Uterus (tissue), 2 donors: ENCODE data around the gene MAFB.

Experiments
- POLR2A ChIP-seq, 2 donors: fragments of 450-650 bp; IDR thresholded peaks; one replicate each; pipeline ENCODE4 v1.6.1; 2016; ENCODE audit warnings: antibody characterized with exemption in 2 of 2, mild to moderate bottlenecking in 1 of 2, moderate library complexity in 1 of 2
- TF ChIP-seq, protein P1 (sequence below), 4 experiments: fragments of 200-600 bp in 2 of 4; fragments of 450-650 bp in 2 of 4; sonication (generic) in 2 of 4; IDR thresholded peaks; one replicate each; pipeline ENCODE4 v1.5.1; 2016 to 2019; ENCODE audit warnings: antibody characterized with exemption in 4 of 4, mild to moderate bottlenecking in 2 of 4, moderate library complexity in 1 of 4

GRCh38 chr20:40681165-40681564 lies 7.9 kb downstream of the MAFB start:
- TF ChIP-seq, protein P1, sequence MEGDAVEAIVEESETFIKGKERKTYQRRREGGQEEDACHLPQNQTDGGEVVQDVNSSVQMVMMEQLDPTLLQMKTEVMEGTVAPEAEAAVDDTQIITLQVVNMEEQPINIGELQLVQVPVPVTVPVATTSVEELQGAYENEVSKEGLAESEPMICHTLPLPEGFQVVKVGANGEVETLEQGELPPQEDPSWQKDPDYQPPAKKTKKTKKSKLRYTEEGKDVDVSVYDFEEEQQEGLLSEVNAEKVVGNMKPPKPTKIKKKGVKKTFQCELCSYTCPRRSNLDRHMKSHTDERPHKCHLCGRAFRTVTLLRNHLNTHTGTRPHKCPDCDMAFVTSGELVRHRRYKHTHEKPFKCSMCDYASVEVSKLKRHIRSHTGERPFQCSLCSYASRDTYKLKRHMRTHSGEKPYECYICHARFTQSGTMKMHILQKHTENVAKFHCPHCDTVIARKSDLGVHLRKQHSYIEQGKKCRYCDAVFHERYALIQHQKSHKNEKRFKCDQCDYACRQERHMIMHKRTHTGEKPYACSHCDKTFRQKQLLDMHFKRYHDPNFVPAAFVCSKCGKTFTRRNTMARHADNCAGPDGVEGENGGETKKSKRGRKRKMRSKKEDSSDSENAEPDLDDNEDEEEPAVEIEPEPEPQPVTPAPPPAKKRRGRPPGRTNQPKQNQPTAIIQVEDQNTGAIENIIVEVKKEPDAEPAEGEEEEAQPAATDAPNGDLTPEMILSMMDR (IDR thresholded peaks at IDR 0.05), result no peak
- TF ChIP-seq POLR2A (IDR thresholded peaks at IDR 0.05), result no peak
